Neural progenitor cell (in vitro differentiated cells): ENCODE data around the gene JAK3. TPM values are rescaled to one million over a fixed set of nuclear protein-coding genes. Genes with fewer than 3 reads are reported as not detected.
A peak's percentile ranks its signal among the peaks of the same experiment; 100 is the strongest.

ENCODE experiments used
- DNase-seq: peaks from one replicate; pipeline ENCODE4 v3.0.0-alpha.2; 2016; ENCODE audit warnings: low spot score
- H2AFZ ChIP-seq: fragments of 200-600 bp; sonication (generic); replicated peaks from 2 replicates; pipeline ENCODE4 v1.6.1; 2016; ENCODE audit warnings: antibody characterized with exemption
- H3F3A ChIP-seq: fragments of 200-600 bp; sonication (generic); 2 replicates; pipeline ENCODE4 v1.6.1; 2016; ENCODE audit warnings: antibody characterized with exemption, low read depth
- H3K27ac ChIP-seq: fragments of 200-600 bp; sonication (generic); 2 replicates; pipeline ENCODE4 v1.5.1; 2016; ENCODE audit warnings: mild to moderate bottlenecking
- H3K27me3 ChIP-seq: fragments of 200-600 bp; sonication (generic); 2 replicates; pipeline ENCODE4 v1.6.1; 2016; ENCODE audit warnings: mild to moderate bottlenecking, moderate library complexity
- H3K36me3 ChIP-seq: fragments of 200-600 bp; sonication (generic); 2 replicates; pipeline ENCODE4 v1.5.1; 2016
- H3K4me1 ChIP-seq: fragments of 200-600 bp; sonication (generic); 2 replicates; pipeline ENCODE4 v1.6.1; 2016; ENCODE audit warnings: mixed run types
- H3K4me2 ChIP-seq: fragments of 200-600 bp; sonication (generic); 2 replicates; pipeline ENCODE4 v1.6.1; 2016
- H3K4me3 ChIP-seq: fragments of 200-600 bp; sonication (generic); 2 replicates; pipeline ENCODE4 v1.5.1; 2016
- H3K79me2 ChIP-seq: fragments of 200-600 bp; sonication (generic); 2 replicates; pipeline ENCODE4 v1.6.1; 2016; ENCODE audit warnings: low read depth
- H3K9ac ChIP-seq: fragments of 200-600 bp; sonication (generic); 2 replicates; pipeline ENCODE4 v1.6.1; 2016
- H3K9me3 ChIP-seq: fragments of 200-600 bp; sonication (generic); 2 replicates; pipeline ENCODE4 v1.5.1; 2016; ENCODE audit warnings: low read depth
- H4K20me1 ChIP-seq: fragments of 200-600 bp; sonication (generic); 2 replicates; pipeline ENCODE4 v1.6.1; 2016; ENCODE audit warnings: low read depth
- H3K27ac Mint-ChIP-seq: 3 replicates; pipeline ENCODE4 v1.8.0; 2021; ENCODE audit warnings: mixed read lengths
- H3K27me3 Mint-ChIP-seq: 2 replicates; pipeline ENCODE4 v1.8.0; 2022; ENCODE audit warnings: low read depth, mild to moderate bottlenecking, inconsistent platforms, moderate library complexity, mixed read lengths; ENCODE audit not compliant: insufficient read depth
- H3K36me3 Mint-ChIP-seq: 3 replicates; pipeline ENCODE4 v1.8.0; 2021; ENCODE audit warnings: mixed read lengths
- H3K4me1 Mint-ChIP-seq: 3 replicates; pipeline ENCODE4 v1.8.0; 2021; ENCODE audit warnings: mixed read lengths
- H3K4me3 Mint-ChIP-seq: 3 replicates; pipeline ENCODE4 v1.8.0; 2021; ENCODE audit warnings: mild to moderate bottlenecking, moderate library complexity, mixed read lengths
- H3K9me3 Mint-ChIP-seq: 3 replicates; pipeline ENCODE4 v1.8.0; 2020; ENCODE audit warnings: mixed read lengths
- CTCF ChIP-seq: fragments of 200-600 bp; sonication (generic); IDR thresholded peaks from 2 replicates; pipeline ENCODE4 v1.5.1; 2017; ENCODE audit warnings: antibody characterized with exemption, mild to moderate bottlenecking
- EZH2 ChIP-seq: fragments of 200-600 bp; sonication (generic); IDR thresholded peaks from 2 replicates; pipeline ENCODE4 v1.6.1; 2017; ENCODE audit warnings: antibody characterized with exemption, mild to moderate bottlenecking, moderate library complexity
- EZH2phosphoT487 ChIP-seq: fragments of 200-600 bp; sonication (generic); IDR thresholded peaks from 2 replicates; pipeline ENCODE4 v1.6.1; 2017; ENCODE audit warnings: antibody characterized with exemption
- total RNA-seq: library from RNA; depleted of rRNA; stranded (reverse); fragments of >200 nt; gene quantifications from 2 replicates; pipeline ENCODE4 v1.2.3, GENCODE V29; 2015; ENCODE audit warnings: low replicate concordance

Gene JAK3
- total RNA-seq, 1 donor from 2014 or later, result 3.4 TPM

- H3K9ac ChIP-seq, result no peak overlapping the region
- H3K27me3 ChIP-seq, result peaks cover 20% of the 10 kb centered on the region
- peak overlapping the region; percentile 79 for H3K4me2 ChIP-seq
- peak overlapping the region; percentile 54 for H3K4me3 ChIP-seq
- no peaks in the 10 kb centered on the region for H3K9me3 ChIP-seq
- H3K4me3 Mint-ChIP-seq, result peak overlapping the region; percentile 69
- peak overlapping the region; percentile 82 for H3K27ac Mint-ChIP-seq
- H4K20me1 ChIP-seq, result peaks cover 4% of the 10 kb centered on the region
- no peaks in the 10 kb centered on the region for H3K79me2 ChIP-seq
- peak; percentile 49 for DNase-seq
- peaks cover 6% of the 10 kb centered on the region for H3K27me3 Mint-ChIP-seq
- peaks cover 38% of the 10 kb centered on the region for H3F3A ChIP-seq
- TF ChIP-seq EZH2 (peak; percentile 34), CTCF (no peak), EZH2phosphoT487 (peak; percentile 34)
- peaks cover 27% of the 10 kb centered on the region for H3K4me1 Mint-ChIP-seq
- H3K9me3 Mint-ChIP-seq, result no peaks in the 10 kb centered on the region
- no peaks in the 10 kb centered on the region for H3K36me3 ChIP-seq
- peak overlapping the region; percentile 64 for H2AFZ ChIP-seq
- H3K27ac ChIP-seq, result no peak overlapping the region
- H3K4me1 ChIP-seq, result peaks cover 13% of the 10 kb centered on the region
- no peaks in the 10 kb centered on the region for H3K36me3 Mint-ChIP-seq
These were observed 16.3 kb downstream of the JAK3 start for GRCh38 chr19:17831419-17831888.

- peaks cover 4% of the 10 kb centered on the region for H4K20me1 ChIP-seq
- peak overlapping the region; percentile 54 for H3K4me3 ChIP-seq
- TF ChIP-seq CTCF (peak; percentile 0), EZH2phosphoT487 (no peak)
- H3K4me2 ChIP-seq, result peak overlapping the region; percentile 79
- H3K27me3 Mint-ChIP-seq, result peaks cover 6% of the 10 kb centered on the region
- DNase-seq, result peak; percentile 96
- peak overlapping the region; percentile 64 for H2AFZ ChIP-seq
- H3K9ac ChIP-seq, result no peak overlapping the region
- H3K27ac ChIP-seq, result peak overlapping the region; percentile 15
- no peaks in the 10 kb centered on the region for H3K36me3 Mint-ChIP-seq
- no peak overlapping the region for H3K27ac Mint-ChIP-seq
- no peaks in the 10 kb centered on the region for H3K9me3 Mint-ChIP-seq
- no peaks in the 10 kb centered on the region for H3K79me2 ChIP-seq
- peaks cover 38% of the 10 kb centered on the region for H3F3A ChIP-seq
- peaks cover 20% of the 10 kb centered on the region for H3K27me3 ChIP-seq
- H3K4me3 Mint-ChIP-seq, result peak overlapping the region; percentile 86
- H3K4me1 ChIP-seq, result peaks cover 13% of the 10 kb centered on the region
- H3K9me3 ChIP-seq, result no peaks in the 10 kb centered on the region
- H3K36me3 ChIP-seq, result no peaks in the 10 kb centered on the region
- H3K4me1 Mint-ChIP-seq, result peaks cover 26% of the 10 kb centered on the region
These were observed 17.0 kb downstream of the JAK3 start for GRCh38 chr19:17830567-17831418.

- peak overlapping the region; percentile 49 for H3K4me3 ChIP-seq
- Mint-ChIP-seq H3K27ac (no peak overlapping the region), H3K4me1 (peaks cover 19% of the 10 kb centered on the region), H3K4me3 (peak overlapping the region; percentile 86), H3K9me3 (no peaks in the 10 kb centered on the region), H3K27me3 (peaks cover 6% of the 10 kb centered on the region), H3K36me3 (no peaks in the 10 kb centered on the region)
- H3F3A ChIP-seq, result peaks cover 35% of the 10 kb centered on the region
- peak overlapping the region; percentile 46 for H2AFZ ChIP-seq
- no peaks in the 10 kb centered on the region for H3K79me2 ChIP-seq
- no peaks in the 10 kb centered on the region for H3K36me3 ChIP-seq
- peaks cover 10% of the 10 kb centered on the region for H3K4me1 ChIP-seq
- TF ChIP-seq EZH2 (no peak), EZH2phosphoT487 (no peak), CTCF (peak; percentile 13)
- no peaks in the 10 kb centered on the region for H3K9me3 ChIP-seq
- peaks cover 4% of the 10 kb centered on the region for H4K20me1 ChIP-seq
- H3K4me2 ChIP-seq, result peak overlapping the region; percentile 79
- peak; percentile 89 for DNase-seq
- peaks cover 20% of the 10 kb centered on the region for H3K27me3 ChIP-seq
- H3K9ac ChIP-seq, result no peak overlapping the region
- H3K27ac ChIP-seq, result peak overlapping the region; percentile 15
These were observed 17.8 kb downstream of the JAK3 start for GRCh38 chr19:17829855-17830566.
